ENCODE measurements around the gene THADA. TPM values are rescaled to one million over a fixed set of nuclear protein-coding genes. Genes with fewer than 3 reads are reported as not detected.

Gene THADA
- polyA plus RNA-seq, 1 donor (not counting 4 experiments of a cell fraction or from before 2014, with no cell fraction given) = 22.6 TPM

GRCh38 chr2:43391878-43392215 is 204.0 kb downstream of the THADA start:
- no peak for TF ChIP-seq CTCF (optimal IDR thresholded peaks at IDR 0.05 in 1 of 3, IDR thresholded peaks at IDR 0.05 in 1 of 3, conservative IDR thresholded peaks at IDR 0.05 in 1 of 3; ENCODE audit: extremely low read depth in 1 of 3, insufficient read depth in 2 of 3, low read length in 3 of 3)
- no peak for TF ChIP-seq EZH2 (IDR thresholded peaks at IDR 0.05; ENCODE audit: low read length)
- Histone ChIP-seq H3K4me1 (ENCODE audit: control insufficient read depth, extremely low read depth, insufficient read depth, low read length) (no peaks in the 10 kb centered on the region), H3K27ac (ENCODE audit: control insufficient read depth, insufficient read depth, low read length) (no peak overlapping the region), H3K79me2 (ENCODE audit: control insufficient read depth, insufficient read depth, low read length) (no peaks in the 10 kb centered on the region), H3K9me1 (ENCODE audit: control insufficient read depth, extremely low read depth, insufficient read depth, low read length) (no peaks in the 10 kb centered on the region), H3K4me2 (ENCODE audit: control insufficient read depth, extremely low read depth, insufficient read depth, low read depth, low read length) (no peak overlapping the region), H3K9ac (ENCODE audit: control insufficient read depth, extremely low read depth, insufficient read depth, low read length) (no peak overlapping the region), H3K36me3 (ENCODE audit: control insufficient read depth in 2 of 2, extremely low read depth in 1 of 2, insufficient read depth in 2 of 2, low read length in 2 of 2) (peaks cover under 1 to 2% of the 10 kb centered on the region in 2 experiments), H4K20me1 (ENCODE audit: control insufficient read depth, extremely low read depth, insufficient read depth, low read length) (no peaks in the 10 kb centered on the region), H3K9me3 (ENCODE audit: control insufficient read depth, low read depth, low read length) (no peaks in the 10 kb centered on the region), H3K4me3 (ENCODE audit: control insufficient read depth in 2 of 3, extremely low read depth in 1 of 3, insufficient read depth in 2 of 3, low read depth in 1 of 3, low read length in 3 of 3) (no peak overlapping the region), H2AFZ (ENCODE audit: control insufficient read depth, low read length) (no peak overlapping the region), H3K27me3 (ENCODE audit: control insufficient read depth, extremely low read depth, insufficient read depth, low read length) (no peaks in the 10 kb centered on the region)
- no peak for FAIRE-seq
- DNase-seq (ENCODE audit: low read depth, low spot score) = no peak
- dilution Hi-C loops (cut with MboI; ENCODE audit: extremely low pct_ligation_motif_present, low sequenced_read_pairs) = no loop called here

- no peak for DNase-seq (ENCODE audit: low read depth, low spot score)
- no peaks in the 10 kb centered on the region for H3K27me3 ChIP-seq (ENCODE audit: control insufficient read depth, extremely low read depth, insufficient read depth, low read length)
- H3K36me3 ChIP-seq (ENCODE audit: control insufficient read depth in 2 of 2, extremely low read depth in 1 of 2, insufficient read depth in 2 of 2, low read length in 2 of 2) = no peaks in the 10 kb centered on the region
- no peaks in the 10 kb centered on the region for H4K20me1 ChIP-seq (ENCODE audit: control insufficient read depth, extremely low read depth, insufficient read depth, low read length)
- FAIRE-seq = no peak
- no peaks in the 10 kb centered on the region for H3K79me2 ChIP-seq (ENCODE audit: control insufficient read depth, insufficient read depth, low read length)
- H3K9me1 ChIP-seq (ENCODE audit: control insufficient read depth, extremely low read depth, insufficient read depth, low read length) = no peaks in the 10 kb centered on the region
- no peak overlapping the region for H3K4me3 ChIP-seq (ENCODE audit: control insufficient read depth in 2 of 3, extremely low read depth in 1 of 3, insufficient read depth in 2 of 3, low read depth in 1 of 3, low read length in 3 of 3)
- TF ChIP-seq EZH2 (IDR thresholded peaks at IDR 0.05; ENCODE audit: low read length) (no peak), CTCF (optimal IDR thresholded peaks at IDR 0.05 in 1 of 3, IDR thresholded peaks at IDR 0.05 in 1 of 3, conservative IDR thresholded peaks at IDR 0.05 in 1 of 3; ENCODE audit: extremely low read depth in 1 of 3, insufficient read depth in 2 of 3, low read length in 3 of 3) (no peak)
- no peaks in the 10 kb centered on the region for H3K9me3 ChIP-seq (ENCODE audit: control insufficient read depth, low read depth, low read length)
- H2AFZ ChIP-seq (ENCODE audit: control insufficient read depth, low read length) = no peak overlapping the region
- no peak overlapping the region for H3K27ac ChIP-seq (ENCODE audit: control insufficient read depth, insufficient read depth, low read length)
- dilution Hi-C loops (cut with MboI; ENCODE audit: extremely low pct_ligation_motif_present, low sequenced_read_pairs) = no loop called here
- no peak overlapping the region for H3K9ac ChIP-seq (ENCODE audit: control insufficient read depth, extremely low read depth, insufficient read depth, low read length)
- no peaks in the 10 kb centered on the region for H3K4me1 ChIP-seq (ENCODE audit: control insufficient read depth, extremely low read depth, insufficient read depth, low read length)
- no peak overlapping the region for H3K4me2 ChIP-seq (ENCODE audit: control insufficient read depth, extremely low read depth, insufficient read depth, low read depth, low read length)
Observed at GRCh38 chr2:43391201-43391877, 204.5 kb downstream of the THADA start.

All from keratinocyte (primary cell).